A549 (cell line): ENCODE measurements around the gene IGSF9B.

Experiments used
- CTCF ChIP-seq: fragments of >200 bp; sonication (Bioruptor Twin); formaldehyde crosslinking; IDR thresholded peaks from 3 replicates; pipeline ENCODE4 v1.5.1; 2016
- EP300 ChIP-seq, 2 experiments: fragments of >200 bp; sonication (Bioruptor Twin); formaldehyde crosslinking; IDR thresholded peaks; 2 replicates in 1 of 2; 3 replicates in 1 of 2; pipeline ENCODE4 v1.6.1; 2016 to 2017
- FOSL2 ChIP-seq, 2 experiments: fragments of 450-650 bp in 1 of 2; fragments of >200 bp in 1 of 2; sonication (Bioruptor Twin) in 1 of 2; formaldehyde crosslinking; IDR thresholded peaks; 2 replicates each; pipeline versions ENCODE4 v1.5.0 to v1.6.1; 2016 to 2020; ENCODE audit warnings: mild to moderate bottlenecking in 1 of 2, moderate library complexity in 1 of 2
- MYC ChIP-seq: IDR thresholded peaks from 2 replicates; pipeline ENCODE4 v1.6.1; 2012; ENCODE audit warnings: mild to moderate bottlenecking, inconsistent platforms, low read length, improper control_type of control experiment, borderline replicate concordance
- POLR2A ChIP-seq: IDR thresholded peaks from 2 replicates; pipeline ENCODE4 v1.6.1; 2012; ENCODE audit warnings: mild to moderate bottlenecking, low read length
- RCOR1 ChIP-seq: fragments of 150-350 bp; IDR thresholded peaks from 2 replicates; pipeline ENCODE4 v1.6.1; 2014; ENCODE audit warnings: antibody characterized with exemption, low read length, low read depth
- RNF2 ChIP-seq: fragments of 200-600 bp; sonication (generic); IDR thresholded peaks from 2 replicates; pipeline ENCODE4 v1.6.1; 2016; ENCODE audit warnings: low read depth, mild to moderate bottlenecking, antibody characterized with exemption, moderate library complexity, borderline replicate concordance

DNA sequence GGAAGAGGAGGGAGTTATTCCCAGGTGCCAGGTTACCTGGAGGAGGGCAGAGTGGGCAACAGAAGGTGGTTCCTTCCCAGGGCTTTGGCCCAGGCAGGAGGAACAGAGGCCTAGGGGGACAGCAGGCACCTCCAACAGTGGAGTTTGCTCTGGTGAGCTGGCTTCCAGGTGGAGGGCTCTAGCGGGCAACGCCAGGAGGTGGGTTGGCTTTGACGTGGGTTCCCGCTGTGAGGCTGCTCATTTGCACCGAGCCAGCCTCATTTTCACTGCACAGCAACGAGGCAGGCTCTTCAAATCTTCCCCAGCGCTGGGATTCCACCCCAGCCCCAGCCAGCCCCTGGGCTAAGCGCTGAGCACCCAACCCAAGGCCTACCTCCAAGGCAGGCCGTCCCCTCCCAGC is 8.1 kb downstream of the IGSF9B start:
- TF ChIP-seq EP300 (IDR thresholded peaks at IDR 0.05) (no peak), CTCF (no peak), MYC (no peak), RCOR1 (no peak), POLR2A (no peak), FOSL2 (IDR thresholded peaks at IDR 0.05) (no peak), FOSL2 (CRISPR knock-in tag; IDR thresholded peaks at IDR 0.05) (no peak), RNF2 (no peak)
